ENCODE data around the gene RPS6KA2. TPM values are rescaled to one million over a fixed set of nuclear protein-coding genes. Genes with fewer than 3 reads are reported as not detected.
"Not testable (repeated sequence)": the region's sequence is repeated elsewhere in the genome, so short reads cannot be mapped to it uniquely, and the experiment has no call there.

The RPS6KA2 gene
- total RNA-seq, 1 experiment from 2014 or later: 7.3 TPM

DNA sequence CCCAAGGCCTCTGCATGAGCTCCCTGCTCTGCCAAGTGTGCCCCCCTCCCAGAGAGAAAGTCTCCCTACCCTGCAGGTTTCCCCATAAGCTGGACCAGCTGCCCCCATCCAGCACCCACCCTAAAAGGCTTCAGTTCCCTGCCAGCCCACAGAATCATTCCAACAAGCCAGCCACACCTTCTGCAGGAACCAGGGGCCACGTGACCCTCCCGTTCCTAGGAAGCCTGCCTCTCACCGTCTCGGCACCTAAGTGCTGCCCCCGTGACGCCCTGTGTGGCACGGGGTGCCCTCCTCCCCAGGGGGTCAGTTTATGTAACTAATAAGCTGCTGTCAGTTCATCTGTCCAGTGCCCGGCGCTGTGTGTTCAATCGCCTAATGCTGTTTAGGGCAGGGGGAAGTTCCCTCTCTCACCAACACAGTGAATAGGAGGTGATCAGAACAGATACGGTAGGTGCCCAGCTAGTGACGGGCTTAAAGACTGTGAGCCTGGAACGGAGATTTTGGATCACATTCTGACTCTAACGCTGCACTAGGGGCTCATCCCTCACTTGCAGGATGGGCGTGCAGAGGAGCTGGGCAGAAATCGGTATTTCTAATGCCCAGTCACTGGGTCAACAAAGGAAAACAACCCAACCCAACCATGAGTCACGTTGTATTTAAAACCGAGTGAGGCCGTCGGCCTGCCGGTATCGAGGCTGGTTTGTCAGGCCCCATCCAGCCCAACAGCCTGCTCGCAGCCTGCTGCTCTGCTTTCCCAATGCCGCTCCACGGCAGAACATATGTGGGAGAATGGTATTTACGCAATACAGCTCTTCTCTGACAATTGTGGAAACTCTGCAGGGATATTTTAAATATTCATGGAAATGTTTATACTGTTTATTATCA lies 96.6 kb downstream of the RPS6KA2 start:
- DNase-seq (ENCODE audit: low read depth): no peak

DNA sequence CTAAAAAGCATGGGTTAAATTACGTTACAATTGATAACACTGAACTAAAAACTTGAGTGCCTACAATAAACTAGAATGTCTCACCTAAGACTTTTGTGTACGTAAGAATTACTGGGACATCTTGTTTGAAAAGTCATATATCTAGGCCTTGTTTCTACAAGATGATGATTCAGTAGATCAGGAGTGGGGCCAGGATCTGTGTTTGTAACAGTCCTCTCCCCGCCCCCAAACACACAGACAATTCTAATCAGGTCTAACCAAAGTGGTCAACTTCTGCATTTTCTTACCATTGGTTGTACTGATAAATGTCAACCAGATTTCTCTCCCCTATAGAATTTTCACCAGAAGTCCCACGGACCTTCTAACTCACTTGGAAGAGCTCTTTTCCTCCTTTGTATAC lies 97.5 kb downstream of the RPS6KA2 start:
- no peak for DNase-seq (ENCODE audit: low read depth)

DNA sequence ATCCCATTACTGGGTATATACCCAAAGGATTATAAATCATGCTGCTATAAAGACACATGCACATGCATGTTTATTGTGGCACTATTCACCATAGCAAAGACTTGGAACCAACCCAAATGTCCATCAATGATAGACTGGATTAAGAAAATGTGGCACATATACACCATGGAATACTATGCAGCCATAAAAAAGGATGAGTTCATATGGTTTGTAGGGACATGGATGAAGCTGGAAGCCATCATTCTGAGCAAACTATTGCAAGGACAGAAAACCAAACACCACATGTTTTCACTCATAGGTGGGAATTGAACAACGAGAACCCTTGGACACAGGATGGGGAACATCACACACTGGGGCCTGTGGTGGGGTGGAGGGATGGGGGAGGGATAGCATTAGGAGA lies 98.0 kb downstream of the RPS6KA2 start:
- not testable (repeated sequence) for DNase-seq (ENCODE audit: low read depth)

DNA sequence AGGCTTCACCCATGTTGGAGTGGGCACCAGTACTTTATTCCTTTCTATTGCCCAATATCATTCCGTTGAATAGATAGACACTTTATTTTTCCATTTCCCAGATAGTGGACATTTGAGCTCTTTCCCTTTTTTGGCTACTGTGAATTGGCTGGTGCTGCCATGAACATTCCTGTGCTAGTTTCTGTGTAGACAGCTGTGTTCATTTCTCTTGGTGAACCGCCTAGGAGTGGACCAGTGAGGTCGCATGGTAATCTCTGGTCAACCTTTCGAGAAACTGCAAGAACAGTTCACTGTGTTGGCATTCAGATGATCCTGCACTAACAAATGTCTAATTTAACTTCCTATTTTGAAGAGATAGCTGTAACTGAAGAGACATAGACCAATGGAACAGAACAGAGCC lies 99.2 kb downstream of the RPS6KA2 start:
- DNase-seq (ENCODE audit: low read depth): no peak

DNA sequence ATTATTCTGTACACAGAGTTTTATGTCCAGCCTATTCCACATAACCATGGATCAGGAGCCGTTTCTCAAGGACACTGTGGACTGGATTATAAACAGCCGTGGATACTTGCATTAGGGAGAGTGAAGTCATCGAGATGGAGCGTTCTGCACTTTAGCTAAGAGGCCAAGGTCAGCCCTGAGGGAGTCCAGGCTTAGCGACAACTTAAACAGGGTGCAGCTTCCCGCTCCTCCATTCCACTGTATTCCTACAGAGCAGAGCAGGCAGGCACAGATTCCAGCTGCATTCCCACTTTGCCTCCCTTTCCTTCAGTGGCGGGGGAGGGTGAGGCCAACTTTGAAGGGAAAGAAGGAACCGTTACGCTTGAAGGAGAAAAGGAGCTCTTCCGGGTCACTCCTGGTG lies 100.1 kb downstream of the RPS6KA2 start:
- DNase-seq (ENCODE audit: low read depth): no peak

DNA sequence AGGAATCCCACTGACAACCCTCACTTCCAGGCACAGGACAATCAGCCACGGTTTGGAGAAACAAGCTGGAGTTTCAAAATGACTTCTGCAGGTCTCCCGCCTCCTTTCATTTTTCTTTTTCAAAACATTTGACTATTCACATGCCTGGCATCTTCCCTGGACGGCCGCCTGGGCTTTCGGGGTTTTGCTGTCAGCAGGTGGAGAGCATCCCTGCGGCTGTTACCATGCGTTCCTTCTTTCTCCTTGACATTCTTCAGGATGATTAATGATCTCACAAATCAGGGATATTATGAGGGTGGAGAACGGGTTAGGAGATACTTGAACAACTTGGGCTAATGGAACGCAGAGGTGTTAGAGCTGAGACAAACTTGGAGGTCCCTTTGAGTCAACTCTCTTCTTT lies 101.5 kb downstream of the RPS6KA2 start:
- no peak for DNase-seq (ENCODE audit: low read depth)

DNA sequence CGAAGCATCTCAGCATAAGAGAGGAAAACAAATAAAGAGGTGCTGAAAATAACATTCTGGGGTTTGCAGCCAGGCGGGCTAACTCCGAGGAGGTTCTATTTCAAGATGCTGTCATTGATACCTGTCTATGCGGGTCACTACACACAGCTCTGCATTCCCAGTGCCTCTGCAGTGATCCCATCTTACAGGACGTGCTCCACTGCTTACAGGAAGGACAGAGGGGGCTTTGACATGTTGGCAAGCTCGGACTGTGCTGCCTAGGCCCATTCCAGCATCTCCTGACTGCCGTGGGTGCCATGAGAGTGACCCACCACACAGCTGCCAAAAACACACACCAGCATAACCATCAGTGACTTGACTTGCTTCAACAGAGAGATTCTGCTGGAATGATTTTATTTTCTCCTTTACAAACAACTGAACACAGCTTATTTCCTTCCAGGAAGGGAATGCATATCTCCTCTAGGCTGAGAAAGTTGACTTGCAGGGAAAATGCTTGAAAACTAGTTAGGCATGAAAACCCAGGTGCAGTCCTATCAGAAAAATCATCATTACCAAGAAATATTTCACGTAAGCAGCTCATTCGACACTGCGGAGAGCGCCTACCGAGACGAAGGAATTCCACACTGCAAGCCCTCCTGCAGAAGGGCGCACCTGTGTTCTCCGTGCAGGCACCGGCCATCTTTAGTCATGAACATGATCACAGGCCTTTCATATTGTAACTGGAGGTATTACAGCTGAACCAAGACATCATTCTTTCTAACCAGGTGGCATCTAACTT lies 103.1 kb downstream of the RPS6KA2 start:
- no peak for DNase-seq (ENCODE audit: low read depth)

DNA sequence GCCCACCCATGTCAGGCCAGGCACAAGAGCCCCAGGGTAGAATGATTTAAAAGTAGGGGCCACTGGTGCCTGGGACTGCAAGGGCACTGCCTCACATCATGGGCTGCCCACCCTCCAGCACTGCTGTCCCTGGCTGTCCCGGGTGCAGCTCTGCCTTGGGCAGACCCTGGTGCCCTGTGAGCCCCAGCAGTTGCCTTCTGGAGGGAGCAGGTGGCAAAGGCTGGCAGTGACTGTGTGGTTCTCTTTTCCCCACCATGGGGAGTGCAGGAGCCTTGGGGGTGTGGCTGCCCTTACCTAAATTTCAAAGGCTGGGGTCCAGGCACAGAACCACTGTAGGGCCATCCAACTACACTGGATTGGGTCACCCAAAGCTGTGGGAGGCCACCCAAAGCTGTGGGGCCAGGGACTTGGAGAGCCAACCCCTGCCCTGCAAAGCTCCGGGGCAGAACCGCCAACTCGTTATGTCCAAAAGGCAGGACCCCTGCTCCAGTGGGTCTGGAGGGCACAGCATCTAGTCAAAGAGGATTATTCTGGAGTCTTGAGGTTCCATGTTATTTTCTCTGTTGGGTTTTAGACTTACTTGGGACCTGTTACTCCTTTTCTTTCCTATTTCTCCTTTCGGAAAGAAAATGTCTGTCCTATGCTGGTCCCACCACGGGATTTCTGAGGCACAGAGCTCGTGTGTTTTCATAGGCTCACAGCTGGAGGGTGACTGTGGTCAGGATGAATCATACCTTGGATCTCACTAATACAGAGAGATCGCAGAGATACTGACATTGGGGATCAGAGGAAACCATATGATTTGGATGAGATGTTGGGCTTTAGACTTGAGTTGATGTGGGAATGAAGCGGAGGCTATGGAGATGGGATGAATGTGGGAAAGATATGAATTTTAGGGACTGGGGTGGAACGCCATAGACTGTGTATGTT lies 105.9 kb downstream of the RPS6KA2 start:
- peak; percentile 54 for DNase-seq (ENCODE audit: low read depth)

DNA sequence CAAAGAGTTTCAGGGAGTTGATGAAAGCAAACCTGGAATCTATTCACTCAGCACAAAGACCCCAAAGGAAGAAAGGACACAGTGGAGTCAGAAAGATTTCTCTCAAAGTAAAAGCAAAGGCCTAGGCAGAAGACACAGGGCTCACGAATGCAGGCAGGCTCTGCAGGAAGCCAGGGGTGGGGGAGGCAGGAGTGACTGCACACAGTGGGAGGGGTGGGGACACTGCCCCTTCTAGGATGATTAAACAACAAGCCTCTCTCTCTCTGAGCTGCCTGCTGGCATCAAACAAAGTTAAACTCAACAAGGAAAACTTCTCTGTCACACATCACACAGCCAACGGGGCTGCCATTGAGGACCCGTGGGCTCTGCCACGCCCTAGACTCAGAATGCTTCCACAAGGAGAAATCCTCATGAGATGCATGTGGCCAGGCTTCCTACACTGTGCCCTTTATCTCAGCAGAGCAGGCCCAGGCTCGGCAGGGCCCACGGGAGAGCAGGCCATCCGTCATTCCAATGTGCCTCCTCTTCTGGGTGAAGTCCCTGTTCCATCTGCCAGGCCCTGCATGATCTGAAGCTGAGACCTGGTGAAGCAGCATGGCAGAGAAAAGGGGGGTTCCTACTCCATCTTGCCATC lies 110.7 kb downstream of the RPS6KA2 start:
- DNase-seq (ENCODE audit: low read depth): no peak

DNA sequence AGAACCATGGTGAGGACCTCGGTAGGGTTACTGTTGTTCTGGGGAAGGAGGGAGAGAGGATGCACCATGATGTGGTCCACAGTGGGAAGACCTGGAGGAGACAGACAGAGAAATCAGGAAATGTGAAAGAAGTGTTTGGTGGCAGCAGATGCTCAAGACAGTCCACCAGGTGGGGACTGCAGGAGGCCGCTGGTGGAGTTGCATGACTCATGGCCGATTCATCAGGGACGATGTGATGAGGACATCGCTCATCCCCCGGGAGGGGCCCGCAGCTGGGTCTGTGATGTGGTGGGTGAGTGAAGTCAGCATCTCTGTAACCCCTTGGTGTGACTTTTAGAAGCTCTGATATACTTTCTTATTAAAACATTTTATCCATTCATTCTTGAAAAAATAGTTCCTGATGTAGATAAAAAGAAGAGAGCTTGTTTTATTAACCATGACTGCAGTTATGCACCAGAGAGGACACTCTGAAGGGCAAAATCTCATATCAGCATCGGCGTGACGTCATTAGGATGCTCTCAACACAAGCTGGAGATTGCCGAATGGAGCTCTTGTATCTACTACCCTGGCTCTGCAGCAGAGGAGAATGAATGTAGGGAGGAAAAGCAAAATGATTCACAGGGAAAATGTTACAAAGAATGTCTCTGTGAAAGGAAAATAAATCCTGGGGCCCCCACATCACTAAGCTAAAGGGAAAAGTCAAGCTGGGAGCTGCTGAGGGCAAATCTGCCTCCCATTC lies 111.8 kb downstream of the RPS6KA2 start:
- peak; percentile 85 for DNase-seq (ENCODE audit: low read depth)

DNA sequence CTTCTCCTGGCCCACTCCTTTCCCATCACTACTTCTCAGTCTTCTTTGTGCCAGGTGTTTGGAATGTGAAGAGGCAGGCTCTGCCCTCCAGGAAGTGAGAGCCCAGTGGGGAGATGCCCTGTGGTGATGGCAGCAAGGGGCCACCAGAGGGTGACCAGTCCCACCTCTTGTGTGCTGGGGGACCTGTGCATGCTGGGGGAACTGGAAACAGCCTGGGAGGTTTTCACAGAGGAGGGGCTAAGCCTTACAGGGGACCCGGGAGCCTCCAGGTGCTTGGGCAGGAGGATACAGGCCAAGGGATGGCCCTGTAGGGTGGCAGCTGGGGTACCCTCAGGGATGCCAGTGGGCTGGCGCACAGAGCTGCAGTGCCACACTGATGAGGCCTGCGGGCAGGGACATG lies 112.9 kb downstream of the RPS6KA2 start:
- DNase-seq (ENCODE audit: low read depth): no peak

DNA sequence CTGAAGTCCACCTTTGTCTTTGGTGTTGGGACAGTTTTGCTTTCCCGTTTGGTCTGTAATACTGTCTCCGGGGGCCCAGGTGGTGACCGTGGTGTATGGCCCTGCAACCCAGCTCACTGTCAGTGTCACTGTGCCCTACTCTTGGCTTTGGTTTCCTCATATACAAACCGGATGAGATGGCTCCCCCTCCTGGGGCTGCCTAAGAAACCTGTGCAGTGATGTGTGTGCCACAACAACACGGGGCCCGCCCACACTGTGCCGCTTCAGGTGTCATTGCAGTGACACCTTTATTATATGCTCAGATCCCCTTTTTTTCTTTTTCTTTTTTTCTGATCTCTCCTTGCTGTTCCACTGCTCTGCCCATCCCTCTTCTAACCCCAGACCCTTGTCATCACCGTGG lies 114.5 kb downstream of the RPS6KA2 start:
- DNase-seq (ENCODE audit: low read depth): no peak

DNA sequence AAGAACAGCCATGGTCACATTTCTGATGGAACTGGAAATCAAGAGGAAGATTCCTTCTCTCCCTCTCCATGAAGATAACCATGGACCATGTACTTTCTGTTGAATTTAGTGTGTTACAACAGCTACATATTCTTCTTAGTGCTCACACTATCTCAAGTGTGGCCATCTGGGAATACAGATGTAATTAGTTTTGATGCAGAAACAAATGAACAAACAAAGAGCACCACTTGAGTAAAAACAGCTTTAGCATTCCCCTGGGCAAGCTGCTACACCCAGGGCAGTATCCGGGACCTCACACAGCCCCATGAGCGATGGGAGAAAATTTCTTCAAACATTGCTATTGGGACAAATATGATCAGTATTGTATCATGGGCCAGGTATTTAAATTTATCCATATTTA lies 115.7 kb downstream of the RPS6KA2 start:
- no peak for DNase-seq (ENCODE audit: low read depth)

DNA sequence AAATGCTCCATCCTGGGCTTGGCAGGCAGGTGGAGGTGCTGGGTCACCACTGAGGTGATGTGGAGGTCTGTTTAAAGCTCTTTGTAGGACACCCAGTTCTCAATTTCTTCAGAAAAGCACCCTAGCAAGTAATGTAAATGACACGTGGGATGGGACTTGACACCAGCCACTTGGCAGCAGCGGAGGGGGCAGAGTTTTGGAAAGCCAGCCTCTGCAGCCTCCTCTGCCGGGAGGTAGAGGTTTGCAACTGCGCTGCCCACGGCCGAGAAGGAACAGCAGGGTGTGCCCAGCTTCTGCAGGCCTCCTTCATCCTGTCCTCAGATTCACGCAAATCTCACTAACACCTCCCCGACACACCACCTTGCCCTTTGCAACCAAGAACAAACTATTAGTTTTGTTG lies 117.9 kb downstream of the RPS6KA2 start:
- no peak for DNase-seq (ENCODE audit: low read depth)

DNA sequence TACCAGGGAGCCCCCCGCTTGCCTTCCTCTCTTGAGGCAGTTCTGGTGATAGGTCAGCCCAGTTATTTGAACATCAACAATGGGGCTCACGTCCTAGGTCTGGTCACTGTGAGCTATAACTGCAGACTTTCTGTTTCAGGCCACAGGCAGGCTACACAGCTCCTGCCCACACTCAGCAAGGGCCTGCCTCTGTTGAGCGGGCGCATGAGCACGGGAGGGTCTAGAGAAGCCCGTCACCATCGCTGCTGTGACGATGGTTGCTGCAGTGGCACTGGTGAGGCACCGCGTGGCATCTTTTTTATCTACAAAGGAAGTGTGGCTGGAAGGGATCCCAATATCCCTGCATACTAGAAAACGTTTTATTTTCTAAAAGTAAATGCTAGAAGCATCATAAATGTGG lies 118.3 kb downstream of the RPS6KA2 start:
- DNase-seq (ENCODE audit: low read depth): no peak

DNA sequence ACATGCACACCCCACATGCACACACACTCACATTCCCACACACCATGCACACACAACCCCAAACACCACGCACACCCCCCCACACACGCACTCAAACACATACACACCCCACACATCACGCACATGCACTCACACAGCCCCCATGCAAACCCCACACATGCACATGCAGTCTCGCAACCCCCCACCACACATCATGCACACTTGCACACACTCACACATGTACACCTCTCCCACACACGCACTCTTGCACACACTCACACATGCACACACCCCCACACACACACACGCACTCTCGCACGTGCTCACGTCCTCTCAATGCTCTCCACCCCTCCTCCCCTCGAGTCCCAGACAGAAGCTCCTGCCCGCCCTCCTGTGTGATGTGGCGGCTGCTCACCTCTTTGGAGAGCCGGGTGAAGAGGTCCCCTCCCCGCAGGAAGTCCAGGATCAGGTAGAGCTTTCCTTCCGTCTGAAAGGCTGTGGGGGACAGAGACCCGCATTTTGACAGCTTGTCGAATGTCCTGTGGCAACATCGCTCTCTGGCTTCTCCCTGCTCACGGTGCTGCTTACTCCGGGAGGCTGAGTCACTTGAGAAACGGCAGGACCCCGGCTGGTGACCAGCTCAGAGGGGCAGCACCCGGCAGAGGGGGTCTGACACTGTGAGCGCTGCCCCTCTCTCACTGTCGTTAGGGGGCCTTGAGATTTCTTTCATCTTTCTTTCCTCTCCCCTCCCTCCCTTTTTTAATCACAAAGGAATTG lies 119.1 kb downstream of the RPS6KA2 start:
- DNase-seq (ENCODE audit: low read depth): no peak

DNA sequence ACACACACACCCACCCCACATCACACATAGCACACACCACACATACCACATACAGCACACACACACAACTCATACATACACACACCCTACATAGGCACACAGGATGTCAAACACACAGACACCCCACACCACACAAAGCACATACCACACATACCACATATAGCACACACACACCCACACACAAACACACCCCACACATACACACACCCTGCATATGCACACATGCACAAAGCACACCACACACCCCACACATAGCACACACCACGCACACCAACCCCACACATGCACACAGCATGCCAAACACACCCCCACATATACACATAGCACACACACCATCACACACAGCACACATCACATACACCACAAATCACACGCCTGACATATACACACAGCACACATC lies 119.7 kb downstream of the RPS6KA2 start:
- no peak for DNase-seq (ENCODE audit: low read depth)

DNA sequence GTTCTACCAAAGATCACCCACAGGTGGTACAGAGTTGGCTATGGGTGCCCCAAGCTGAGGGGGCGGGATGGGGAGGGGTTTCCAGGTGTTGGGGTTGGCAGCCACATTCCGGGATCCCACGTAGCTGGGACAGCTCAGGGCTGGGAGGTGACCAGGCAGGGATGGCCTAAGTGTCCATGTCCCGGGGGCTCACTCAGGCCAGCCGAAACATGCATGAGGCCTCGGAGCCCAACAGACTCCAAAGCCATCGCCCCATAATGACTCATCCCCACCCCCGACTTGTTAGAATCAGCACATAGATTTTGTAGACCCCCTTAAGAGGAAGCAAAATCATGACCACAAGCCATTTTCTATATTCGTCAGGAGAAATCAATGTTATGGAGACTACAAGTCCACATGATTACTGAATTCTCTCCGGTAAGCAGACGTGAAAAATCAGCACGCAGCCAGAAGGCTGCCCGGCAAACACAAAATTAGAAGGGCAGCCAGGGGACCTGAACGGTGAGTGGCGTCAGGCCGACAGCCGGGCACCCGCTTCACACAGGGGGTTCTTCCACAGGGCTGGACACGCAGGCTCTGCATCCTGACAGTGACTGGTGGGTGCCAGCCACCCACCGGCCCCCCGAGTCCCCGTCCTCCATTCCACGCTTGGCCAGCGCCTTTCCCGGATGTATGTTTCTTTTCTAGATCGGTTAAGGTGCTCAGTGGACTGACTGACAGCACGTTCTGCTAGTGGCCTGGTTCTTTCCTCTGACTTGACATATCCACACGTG lies 121.7 kb downstream of the RPS6KA2 start:
- no peak for DNase-seq (ENCODE audit: low read depth)

DNA sequence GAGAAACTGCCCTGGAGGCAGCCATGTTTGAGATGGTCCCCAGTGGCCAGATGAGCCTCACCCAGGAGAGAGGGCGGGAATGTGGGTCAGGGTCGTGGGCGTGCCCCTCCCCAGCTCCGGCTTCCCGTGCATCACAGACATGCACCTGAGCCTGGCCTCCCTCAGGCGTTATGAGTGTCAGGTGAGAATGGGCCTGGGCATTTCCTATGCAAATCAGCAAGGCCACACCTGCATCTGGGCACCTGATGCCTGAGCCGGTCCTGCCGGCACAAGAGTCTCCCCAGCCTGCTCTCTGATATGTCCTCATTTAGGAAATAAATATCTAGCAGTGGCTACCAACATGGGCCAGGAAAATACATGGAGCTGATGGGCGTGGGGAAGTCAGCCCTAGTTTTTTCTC lies 123.0 kb downstream of the RPS6KA2 start:
- DNase-seq (ENCODE audit: low read depth): no peak

Measured in RPMI7951 (cell line).